GM12878 (cell line): ENCODE measurements around the gene ANKRD11. TPM values are rescaled to one million over a fixed set of nuclear protein-coding genes. Genes with fewer than 3 reads are reported as not detected.

Source experiments
- ATAC-seq: fragments of 200-7000 bp; cut with Tn5 transposase; 3 replicates; pipeline ENCODE4 v1.9.1; 2020; ENCODE audit warnings: mild to moderate bottlenecking, moderate library complexity
- BruUV-seq: library from RNA; stranded (reverse); fragments of 400-500 nt; replicated peaks from 2 replicates; lab custom pipeline; 2021; lab: Mats Ljungman, UMichigan
- CTCF ChIA-PET: fragments of 300-600 bp; sonication (Branson Sonifier 250); formaldehyde crosslinking; extraction: SDS; loops from one replicate; lab custom pipeline; 2021; ENCODE audit warnings: inconsistent platforms; lab: Yijun Ruan, JAX
- POLR2A ChIA-PET: fragments of 350-600 bp; formaldehyde crosslinking; extraction: SDS; loops from one replicate; lab custom pipeline; 2021; ENCODE audit warnings: inconsistent platforms; lab: Charles Lee
- RAD21 ChIA-PET: fragments of 300-600 bp; sonication (Branson Sonifier 250); formaldehyde crosslinking; loops from one replicate; lab custom pipeline; 2023; ENCODE audit warnings: antibody characterized with exemption; ENCODE audit not compliant: unreplicated experiment; lab: Charles Lee
- SMC1A ChIA-PET: fragments of 300-600 bp; sonication (Branson Sonifier 250); formaldehyde crosslinking; loops from one replicate; lab custom pipeline; 2023; ENCODE audit not compliant: unreplicated experiment, uncharacterized antibody; lab: Charles Lee
- DNase-seq: peaks from one replicate; pipeline ENCODE4 v3.0.0-alpha.2; 2011; ENCODE audit warnings: low read depth, low spot score
- FAIRE-seq: peaks from 3 replicates; lab custom pipeline; 2011; peaks lifted over from hg19 to GRCh38; lab: Jason Lieb, UNC
- H2AFZ ChIP-seq: 2 replicates; pipeline ENCODE4 v1.6.0; 2011; ENCODE audit warnings: low read depth, low read length, control low read depth; ENCODE audit not compliant: control insufficient read depth
- H3K27ac ChIP-seq: 2 replicates; pipeline ENCODE4 v1.5.1; 2011; ENCODE audit warnings: control low read depth; ENCODE audit not compliant: control insufficient read depth, insufficient read depth
- H3K27me3 ChIP-seq, 2 experiments: replicated peaks in 1 of 2; 2 replicates each; pipeline versions ENCODE4 v1.6.0 to v1.6.1; 2011; ENCODE audit warnings: low read length in 1 of 2; ENCODE audit not compliant: control insufficient read depth in 2 of 2, insufficient read depth in 2 of 2
- H3K36me3 ChIP-seq, 2 experiments: 2 replicates each; pipeline ENCODE4 v1.5.1; 2011; ENCODE audit warnings: low read length in 1 of 2; ENCODE audit not compliant: control insufficient read depth in 2 of 2, insufficient read depth in 2 of 2
- H3K4me1 ChIP-seq: 2 replicates; pipeline ENCODE4 v1.6.1; 2011; ENCODE audit warnings: mild to moderate bottlenecking, low read length, moderate library complexity, mixed read lengths; ENCODE audit not compliant: control insufficient read depth, insufficient read depth
- H3K4me2 ChIP-seq: 2 replicates; pipeline ENCODE4 v1.6.0; 2011; ENCODE audit warnings: control low read depth; ENCODE audit not compliant: control insufficient read depth, insufficient read depth
- H3K4me3 ChIP-seq: fragments of 200-600 bp; sonication (generic); 2 replicates; pipeline ENCODE4 v1.5.1; 2016
- H3K79me2 ChIP-seq: 2 replicates; pipeline ENCODE4 v1.6.0; 2011; ENCODE audit warnings: low read length; ENCODE audit not compliant: control insufficient read depth, insufficient read depth
- H3K9ac ChIP-seq: 2 replicates; pipeline ENCODE4 v1.8.0; 2011; ENCODE audit warnings: low read length, control low read depth, mixed read lengths; ENCODE audit not compliant: control insufficient read depth, insufficient read depth
- H3K9me3 ChIP-seq: replicated peaks from 3 replicates; pipeline ENCODE4 v1.5.1; 2011; ENCODE audit warnings: mild to moderate bottlenecking, low read length; ENCODE audit not compliant: control insufficient read depth, insufficient read depth
- H4K20me1 ChIP-seq: 2 replicates; pipeline ENCODE4 v1.6.0; 2011; ENCODE audit not compliant: control insufficient read depth, insufficient read depth
- NFIC ChIP-seq: IDR thresholded peaks from 2 replicates; pipeline ENCODE4 v1.6.1; 2012; ENCODE audit warnings: low read depth, mild to moderate bottlenecking, inconsistent platforms, low read length, moderate library complexity
- NRF1 ChIP-seq: conservative IDR thresholded peaks from 2 replicates; pipeline ENCODE4 v1.6.1; 2011; ENCODE audit warnings: mild to moderate bottlenecking, low read depth, low read length, improper control_type of control experiment
- WGBS: methylation state at CpG from one replicate; pipeline ENCODE4 v1.1.6; 2016; ENCODE audit warnings: low lambda C conversion rate; ENCODE audit not compliant: insufficient replicate concordance, insufficient coverage; ENCODE audit errors: missing lambda C conversion rate; 5-methylcytosine and 5-hydroxymethylcytosine counted together
- in situ Hi-C: fragments of 300-500 bp; cut with MboI; formaldehyde crosslinking; loops from 9 replicates; pipeline ENCODE4 v1.14.3; 2018; ENCODE audit warnings: mixed read lengths
- intact Hi-C: fragments of 100-400 bp; cut with micrococcal nuclease; formaldehyde crosslinking; loops from one replicate; pipeline ENCODE4 v1.14.2; 2022; ENCODE audit not compliant: unreplicated experiment
- polyA plus RNA-seq, 11 experiments: library from polyadenylated mRNA; depleted of rRNA in 4 of 11; unstranded in 6 of 11; stranded (reverse) in 5 of 11; fragments of >200 nt; fragmentation: Nextera tagmentation in 4 of 11; fragmentation: Illumina TruSeq in 1 of 11; extraction: Ambion mirVana in 4 of 11; extraction: Trizol in 1 of 11; gene quantifications; 1 replicate in 1 of 11; 2 replicates in 10 of 11; pipeline versions ENCODE4 v1.2.1 to v1.2.3, GENCODE V29; 2011 to 2016; ENCODE audit warnings: inconsistent platforms in 2 of 11, missing spikeins in 2 of 11, low read depth in 1 of 11
- total RNA-seq, 4 experiments: library from RNA; depleted of rRNA in 3 of 4; stranded (reverse); fragments of >200 nt in 3 of 4; fragmentation: Illumina TruSeq in 1 of 4; extraction: Trizol in 1 of 4; gene quantifications; 2 replicates each; pipeline versions ENCODE4 v1.2.1 to v1.2.3, GENCODE V29; 2013 to 2021
- TF ChIP-seq, protein P1 (sequence below): IDR thresholded peaks from 2 replicates; pipeline ENCODE4 v1.6.1; 2012; ENCODE audit warnings: low read depth, low read length, improper control_type of control experiment
- TF ChIP-seq, protein P2 (sequence below): IDR thresholded peaks from 2 replicates; pipeline ENCODE4 v1.6.1; 2012; ENCODE audit warnings: improper control_type of control experiment, low read depth, low read length; ENCODE audit not compliant: insufficient replicate concordance
- TF ChIP-seq, protein P3 (sequence below): fragments of 450-650 bp; IDR thresholded peaks from 2 replicates; pipeline ENCODE4 v1.6.1; 2017; ENCODE audit warnings: mild to moderate bottlenecking, moderate library complexity

The ANKRD11 gene
- total and polyA plus RNA-seq, 10 of the 15 experiments (the other 5 are each of a cell fraction or from before 2014, with no cell fraction given) = 5.1 to 103 (median 27.4) TPM

DNA sequence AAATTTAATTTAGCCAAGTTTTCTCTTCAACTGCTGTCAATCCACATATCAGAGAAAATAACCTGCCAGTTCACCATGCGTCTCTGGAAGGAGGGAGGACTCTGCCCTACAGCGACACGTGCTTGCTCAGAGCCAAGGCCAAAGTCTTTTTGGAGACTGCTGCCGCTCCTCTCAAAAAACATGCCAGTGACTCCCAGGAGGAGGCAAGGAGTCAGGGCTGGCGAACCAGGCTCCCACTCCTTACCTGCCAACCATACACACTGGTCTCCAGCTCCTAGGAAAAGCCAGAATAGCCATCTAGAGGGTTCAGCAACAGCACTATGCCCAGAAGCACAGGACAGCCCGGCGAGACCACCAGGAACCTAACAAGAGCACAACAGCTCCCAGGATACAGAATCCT is 73.0 kb downstream of the ANKRD11 start:
- no peak overlapping the region for H3K4me3 ChIP-seq
- H2AFZ ChIP-seq = no peak overlapping the region
- CTCF ChIA-PET = interaction anchor here (0.6 kb wide), 1 partner anchor 21 kb away, joined by 3 read pairs; no protein-coding TSS in a partner anchor
- ATAC-seq = no peak
- RAD21 ChIA-PET = no interaction called here
- intact Hi-C loops (no loop called here), in situ Hi-C loops (no loop called here)
- no peaks in the 10 kb centered on the region for H3K27me3 ChIP-seq
- peaks cover 20% of the 10 kb centered on the region for H4K20me1 ChIP-seq
- H3K27ac ChIP-seq = no peak overlapping the region
- H3K4me1 ChIP-seq = peaks cover 28% of the 10 kb centered on the region
- FAIRE-seq = no peak
- TF ChIP-seq, protein P1, sequence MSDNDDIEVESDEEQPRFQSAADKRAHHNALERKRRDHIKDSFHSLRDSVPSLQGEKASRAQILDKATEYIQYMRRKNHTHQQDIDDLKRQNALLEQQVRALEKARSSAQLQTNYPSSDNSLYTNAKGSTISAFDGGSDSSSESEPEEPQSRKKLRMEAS = no peak
- TF ChIP-seq NFIC = no peak
- TF ChIP-seq NRF1 = no peak
- TF ChIP-seq, protein P2, sequence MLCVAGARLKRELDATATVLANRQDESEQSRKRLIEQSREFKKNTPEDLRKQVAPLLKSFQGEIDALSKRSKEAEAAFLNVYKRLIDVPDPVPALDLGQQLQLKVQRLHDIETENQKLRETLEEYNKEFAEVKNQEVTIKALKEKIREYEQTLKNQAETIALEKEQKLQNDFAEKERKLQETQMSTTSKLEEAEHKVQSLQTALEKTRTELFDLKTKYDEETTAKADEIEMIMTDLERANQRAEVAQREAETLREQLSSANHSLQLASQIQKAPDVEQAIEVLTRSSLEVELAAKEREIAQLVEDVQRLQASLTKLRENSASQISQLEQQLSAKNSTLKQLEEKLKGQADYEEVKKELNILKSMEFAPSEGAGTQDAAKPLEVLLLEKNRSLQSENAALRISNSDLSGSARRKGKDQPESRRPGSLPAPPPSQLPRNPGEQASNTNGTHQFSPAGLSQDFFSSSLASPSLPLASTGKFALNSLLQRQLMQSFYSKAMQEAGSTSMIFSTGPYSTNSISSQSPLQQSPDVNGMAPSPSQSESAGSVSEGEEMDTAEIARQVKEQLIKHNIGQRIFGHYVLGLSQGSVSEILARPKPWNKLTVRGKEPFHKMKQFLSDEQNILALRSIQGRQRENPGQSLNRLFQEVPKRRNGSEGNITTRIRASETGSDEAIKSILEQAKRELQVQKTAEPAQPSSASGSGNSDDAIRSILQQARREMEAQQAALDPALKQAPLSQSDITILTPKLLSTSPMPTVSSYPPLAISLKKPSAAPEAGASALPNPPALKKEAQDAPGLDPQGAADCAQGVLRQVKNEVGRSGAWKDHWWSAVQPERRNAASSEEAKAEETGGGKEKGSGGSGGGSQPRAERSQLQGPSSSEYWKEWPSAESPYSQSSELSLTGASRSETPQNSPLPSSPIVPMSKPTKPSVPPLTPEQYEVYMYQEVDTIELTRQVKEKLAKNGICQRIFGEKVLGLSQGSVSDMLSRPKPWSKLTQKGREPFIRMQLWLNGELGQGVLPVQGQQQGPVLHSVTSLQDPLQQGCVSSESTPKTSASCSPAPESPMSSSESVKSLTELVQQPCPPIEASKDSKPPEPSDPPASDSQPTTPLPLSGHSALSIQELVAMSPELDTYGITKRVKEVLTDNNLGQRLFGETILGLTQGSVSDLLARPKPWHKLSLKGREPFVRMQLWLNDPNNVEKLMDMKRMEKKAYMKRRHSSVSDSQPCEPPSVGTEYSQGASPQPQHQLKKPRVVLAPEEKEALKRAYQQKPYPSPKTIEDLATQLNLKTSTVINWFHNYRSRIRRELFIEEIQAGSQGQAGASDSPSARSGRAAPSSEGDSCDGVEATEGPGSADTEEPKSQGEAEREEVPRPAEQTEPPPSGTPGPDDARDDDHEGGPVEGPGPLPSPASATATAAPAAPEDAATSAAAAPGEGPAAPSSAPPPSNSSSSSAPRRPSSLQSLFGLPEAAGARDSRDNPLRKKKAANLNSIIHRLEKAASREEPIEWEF = no peak
- TF ChIP-seq, protein P3, sequence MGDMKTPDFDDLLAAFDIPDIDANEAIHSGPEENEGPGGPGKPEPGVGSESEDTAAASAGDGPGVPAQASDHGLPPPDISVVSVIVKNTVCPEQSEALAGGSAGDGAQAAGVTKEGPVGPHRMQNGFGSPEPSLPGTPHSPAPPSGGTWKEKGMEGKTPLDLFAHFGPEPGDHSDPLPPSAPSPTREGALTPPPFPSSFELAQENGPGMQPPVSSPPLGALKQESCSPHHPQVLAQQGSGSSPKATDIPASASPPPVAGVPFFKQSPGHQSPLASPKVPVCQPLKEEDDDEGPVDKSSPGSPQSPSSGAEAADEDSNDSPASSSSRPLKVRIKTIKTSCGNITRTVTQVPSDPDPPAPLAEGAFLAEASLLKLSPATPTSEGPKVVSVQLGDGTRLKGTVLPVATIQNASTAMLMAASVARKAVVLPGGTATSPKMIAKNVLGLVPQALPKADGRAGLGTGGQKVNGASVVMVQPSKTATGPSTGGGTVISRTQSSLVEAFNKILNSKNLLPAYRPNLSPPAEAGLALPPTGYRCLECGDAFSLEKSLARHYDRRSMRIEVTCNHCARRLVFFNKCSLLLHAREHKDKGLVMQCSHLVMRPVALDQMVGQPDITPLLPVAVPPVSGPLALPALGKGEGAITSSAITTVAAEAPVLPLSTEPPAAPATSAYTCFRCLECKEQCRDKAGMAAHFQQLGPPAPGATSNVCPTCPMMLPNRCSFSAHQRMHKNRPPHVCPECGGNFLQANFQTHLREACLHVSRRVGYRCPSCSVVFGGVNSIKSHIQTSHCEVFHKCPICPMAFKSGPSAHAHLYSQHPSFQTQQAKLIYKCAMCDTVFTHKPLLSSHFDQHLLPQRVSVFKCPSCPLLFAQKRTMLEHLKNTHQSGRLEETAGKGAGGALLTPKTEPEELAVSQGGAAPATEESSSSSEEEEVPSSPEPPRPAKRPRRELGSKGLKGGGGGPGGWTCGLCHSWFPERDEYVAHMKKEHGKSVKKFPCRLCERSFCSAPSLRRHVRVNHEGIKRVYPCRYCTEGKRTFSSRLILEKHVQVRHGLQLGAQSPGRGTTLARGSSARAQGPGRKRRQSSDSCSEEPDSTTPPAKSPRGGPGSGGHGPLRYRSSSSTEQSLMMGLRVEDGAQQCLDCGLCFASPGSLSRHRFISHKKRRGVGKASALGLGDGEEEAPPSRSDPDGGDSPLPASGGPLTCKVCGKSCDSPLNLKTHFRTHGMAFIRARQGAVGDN = no peak
- peaks cover 93% of the 10 kb centered on the region for H3K79me2 ChIP-seq
- H3K4me2 ChIP-seq = no peak overlapping the region
- no peak for DNase-seq
- POLR2A ChIA-PET = no interaction called here
- H3K9me3 ChIP-seq = no peaks in the 10 kb centered on the region
- no peak overlapping the region for H3K9ac ChIP-seq
- 88% methylated on average over 7 of the region's 7 CpGs for WGBS
- peaks cover 11 to 23% of the 10 kb centered on the region in 2 experiments for H3K36me3 ChIP-seq
- no TSS peak for BruUV-seq
- SMC1A ChIA-PET = no interaction called here
